Type B pancreatic cell (in vitro differentiated cells): ENCODE results near the gene SYNPR. TPM values are rescaled to one million over a fixed set of nuclear protein-coding genes. Genes with fewer than 3 reads are reported as not detected.

Source experiments
- DNase-seq: peaks from one replicate; pipeline ENCODE4 v3.0.0; 2021; ENCODE audit warnings: mixed read lengths; ENCODE audit not compliant: unreplicated experiment; ENCODE audit errors: extremely low spot score
- H3K27ac Mint-ChIP-seq: 2 replicates; pipeline ENCODE4 v1.8.0; 2021; ENCODE audit warnings: mild to moderate bottlenecking, mixed read lengths
- H3K27me3 Mint-ChIP-seq: 2 replicates; pipeline ENCODE4 v1.8.0; 2021; ENCODE audit warnings: mixed read lengths
- H3K36me3 Mint-ChIP-seq: 2 replicates; pipeline ENCODE4 v1.8.0; 2021; ENCODE audit warnings: mixed read lengths
- H3K4me1 Mint-ChIP-seq: one replicate; pipeline ENCODE4 v1.8.0; 2021; ENCODE audit warnings: mixed read lengths; ENCODE audit not compliant: unreplicated experiment
- H3K4me3 Mint-ChIP-seq: 2 replicates; pipeline ENCODE4 v1.8.0; 2021; ENCODE audit warnings: mild to moderate bottlenecking, mixed read lengths
- H3K9me3 Mint-ChIP-seq: 2 replicates; pipeline ENCODE4 v1.8.0; 2021; ENCODE audit warnings: mixed read lengths
- total RNA-seq: library from RNA; stranded (reverse); gene quantifications from 2 replicates; pipeline ENCODE4 v1.2.1, GENCODE V29; 2021; ENCODE audit warnings: low replicate concordance
- TF ChIP-seq, protein P1 (sequence below): fragments of 200-600 bp; sonication (generic); conservative IDR thresholded peaks from 2 replicates; pipeline ENCODE4 v1.5.0; 2021; ENCODE audit warnings: antibody characterized with exemption, mild to moderate bottlenecking

The SYNPR gene
- total RNA-seq, 1 donor from 2014 or later = 2.3 TPM

- peaks cover 2% of the 10 kb centered on the region for H3K27me3 Mint-ChIP-seq
- no peak overlapping the region for H3K4me3 Mint-ChIP-seq
- H3K4me1 Mint-ChIP-seq = no peaks in the 10 kb centered on the region
- no peak for DNase-seq
- H3K9me3 Mint-ChIP-seq = no peaks in the 10 kb centered on the region
- TF ChIP-seq, protein P1, sequence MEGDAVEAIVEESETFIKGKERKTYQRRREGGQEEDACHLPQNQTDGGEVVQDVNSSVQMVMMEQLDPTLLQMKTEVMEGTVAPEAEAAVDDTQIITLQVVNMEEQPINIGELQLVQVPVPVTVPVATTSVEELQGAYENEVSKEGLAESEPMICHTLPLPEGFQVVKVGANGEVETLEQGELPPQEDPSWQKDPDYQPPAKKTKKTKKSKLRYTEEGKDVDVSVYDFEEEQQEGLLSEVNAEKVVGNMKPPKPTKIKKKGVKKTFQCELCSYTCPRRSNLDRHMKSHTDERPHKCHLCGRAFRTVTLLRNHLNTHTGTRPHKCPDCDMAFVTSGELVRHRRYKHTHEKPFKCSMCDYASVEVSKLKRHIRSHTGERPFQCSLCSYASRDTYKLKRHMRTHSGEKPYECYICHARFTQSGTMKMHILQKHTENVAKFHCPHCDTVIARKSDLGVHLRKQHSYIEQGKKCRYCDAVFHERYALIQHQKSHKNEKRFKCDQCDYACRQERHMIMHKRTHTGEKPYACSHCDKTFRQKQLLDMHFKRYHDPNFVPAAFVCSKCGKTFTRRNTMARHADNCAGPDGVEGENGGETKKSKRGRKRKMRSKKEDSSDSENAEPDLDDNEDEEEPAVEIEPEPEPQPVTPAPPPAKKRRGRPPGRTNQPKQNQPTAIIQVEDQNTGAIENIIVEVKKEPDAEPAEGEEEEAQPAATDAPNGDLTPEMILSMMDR = no peak
- peaks cover 3% of the 10 kb centered on the region for H3K36me3 Mint-ChIP-seq
- H3K27ac Mint-ChIP-seq = no peak overlapping the region
These were observed 12.6 kb downstream of the SYNPR start for GRCh38 chr3:63290686-63291085.

DNA sequence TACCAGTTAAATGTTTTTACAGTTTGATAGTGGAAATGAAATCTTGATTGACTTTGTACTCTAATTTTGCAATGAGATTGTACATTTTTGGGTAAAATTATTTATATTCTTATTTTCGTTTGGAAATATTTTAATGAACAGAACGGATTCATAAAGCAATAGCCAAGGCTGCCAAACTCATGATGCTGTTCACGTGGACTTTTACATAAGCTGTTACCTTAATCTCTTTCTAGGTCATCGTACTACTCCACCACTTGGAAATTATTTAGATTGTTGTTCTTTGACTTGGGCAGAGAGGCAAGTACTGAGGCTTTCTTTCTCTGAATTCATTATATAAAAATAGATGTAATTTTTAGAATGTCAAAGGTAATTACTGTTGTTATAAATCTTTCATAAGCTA, 16.2 kb downstream of the SYNPR start:
- H3K27ac Mint-ChIP-seq = no peak overlapping the region
- TF ChIP-seq, protein P1 = no peak
- H3K9me3 Mint-ChIP-seq = peaks cover 2% of the 10 kb centered on the region
- peaks cover under 1% of the 10 kb centered on the region for H3K36me3 Mint-ChIP-seq
- DNase-seq = no peak
- H3K27me3 Mint-ChIP-seq = no peaks in the 10 kb centered on the region
- H3K4me1 Mint-ChIP-seq = no peaks in the 10 kb centered on the region
- no peak overlapping the region for H3K4me3 Mint-ChIP-seq

DNA sequence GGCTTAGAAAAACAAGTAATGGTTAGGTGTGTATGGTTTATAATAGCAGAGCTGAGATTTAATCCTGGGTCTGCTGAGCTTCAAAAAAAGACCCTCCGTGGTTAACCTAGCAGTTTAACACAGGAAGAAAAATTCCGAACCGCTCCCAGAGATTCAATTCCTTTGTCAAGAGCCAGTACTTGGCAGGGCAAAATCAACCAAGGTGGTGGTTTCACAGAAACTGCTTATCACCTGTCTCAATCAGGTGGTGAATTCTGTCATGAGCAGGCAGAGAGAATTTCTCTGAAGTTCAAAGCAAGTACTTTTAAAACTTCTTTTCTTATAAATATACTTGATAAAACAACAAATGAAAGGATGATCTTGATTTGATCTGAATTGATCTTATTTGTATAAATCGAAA, 17.2 kb downstream of the SYNPR start:
- H3K4me3 Mint-ChIP-seq = no peak overlapping the region
- H3K36me3 Mint-ChIP-seq = no peaks in the 10 kb centered on the region

DNA sequence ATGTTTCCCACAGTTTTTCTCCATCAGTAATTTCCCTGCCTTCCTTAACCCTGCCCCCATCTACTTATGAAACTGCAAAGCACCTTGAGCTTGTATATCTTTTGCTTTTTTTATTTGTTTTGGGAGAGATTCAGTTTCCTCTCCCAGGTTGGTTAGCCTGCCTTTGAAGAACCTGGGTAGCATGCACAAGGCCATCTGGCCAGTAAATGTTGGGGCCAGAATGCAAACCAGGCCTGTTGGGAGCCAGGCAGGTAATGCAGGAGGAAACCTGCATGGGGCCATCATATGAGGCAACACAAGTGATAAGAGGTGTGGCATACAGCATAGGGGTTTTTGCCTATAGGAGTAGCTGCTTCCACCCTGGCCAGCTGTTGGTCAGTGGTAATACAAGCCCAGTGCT, 17.7 kb downstream of the SYNPR start:
- Mint-ChIP-seq H3K4me3 (no peak overlapping the region), H3K27me3 (no peaks in the 10 kb centered on the region), H3K9me3 (peaks cover 8% of the 10 kb centered on the region), H3K36me3 (no peaks in the 10 kb centered on the region), H3K4me1 (no peaks in the 10 kb centered on the region), H3K27ac (no peak overlapping the region)
- no peak for DNase-seq
- TF ChIP-seq, protein P1 = no peak

More for the DNA sequence above, 17.2 kb downstream of the SYNPR start:
- Mint-ChIP-seq H3K27ac (no peak overlapping the region), H3K27me3 (no peaks in the 10 kb centered on the region), H3K4me1 (no peaks in the 10 kb centered on the region), H3K9me3 (peaks cover 8% of the 10 kb centered on the region)
- no peak for DNase-seq
- TF ChIP-seq, protein P1 = no peak

DNA sequence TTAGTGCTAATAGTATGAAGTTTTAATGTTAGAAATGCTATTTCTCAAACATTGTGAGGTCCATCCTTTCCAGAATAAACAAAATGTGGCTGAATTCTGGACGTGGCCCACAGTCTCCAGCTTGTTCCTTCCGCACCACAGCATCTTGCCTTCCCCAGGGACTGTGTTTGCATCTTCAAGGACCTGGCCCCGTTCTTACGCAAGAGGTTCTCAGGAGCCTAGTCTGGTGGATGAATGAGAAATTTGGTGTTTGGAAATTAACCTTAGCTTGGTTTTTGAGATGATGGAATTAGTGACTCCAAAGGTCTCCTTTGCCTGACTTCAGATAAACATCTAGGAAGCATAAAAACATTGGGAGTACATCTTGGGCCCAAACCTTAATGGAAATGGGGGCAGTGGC, 18.1 kb downstream of the SYNPR start:
- Mint-ChIP-seq H3K27ac (no peak overlapping the region), H3K27me3 (no peaks in the 10 kb centered on the region), H3K9me3 (peaks cover 8% of the 10 kb centered on the region), H3K4me3 (no peak overlapping the region), H3K36me3 (no peaks in the 10 kb centered on the region), H3K4me1 (no peaks in the 10 kb centered on the region)
- no peak for DNase-seq
- TF ChIP-seq, protein P1 = no peak

GRCh38 chr3:63303238-63303637, 25.1 kb downstream of the SYNPR start:
- Mint-ChIP-seq H3K27ac (peak overlapping the region; percentile 90), H3K36me3 (no peaks in the 10 kb centered on the region), H3K4me3 (peak overlapping the region; percentile 75), H3K27me3 (no peaks in the 10 kb centered on the region), H3K9me3 (peaks cover 11% of the 10 kb centered on the region), H3K4me1 (peaks cover 3% of the 10 kb centered on the region)
- TF ChIP-seq, protein P1 = no peak
- no peak for DNase-seq
